ENCODE measurements around the gene NR2F1-AS1. TPM values are rescaled to one million over a fixed set of nuclear protein-coding genes. Genes with fewer than 3 reads are reported as not detected.

The NR2F1-AS1 gene
- total RNA-seq, 1 experiment from 2014 or later, result not detected

DNA sequence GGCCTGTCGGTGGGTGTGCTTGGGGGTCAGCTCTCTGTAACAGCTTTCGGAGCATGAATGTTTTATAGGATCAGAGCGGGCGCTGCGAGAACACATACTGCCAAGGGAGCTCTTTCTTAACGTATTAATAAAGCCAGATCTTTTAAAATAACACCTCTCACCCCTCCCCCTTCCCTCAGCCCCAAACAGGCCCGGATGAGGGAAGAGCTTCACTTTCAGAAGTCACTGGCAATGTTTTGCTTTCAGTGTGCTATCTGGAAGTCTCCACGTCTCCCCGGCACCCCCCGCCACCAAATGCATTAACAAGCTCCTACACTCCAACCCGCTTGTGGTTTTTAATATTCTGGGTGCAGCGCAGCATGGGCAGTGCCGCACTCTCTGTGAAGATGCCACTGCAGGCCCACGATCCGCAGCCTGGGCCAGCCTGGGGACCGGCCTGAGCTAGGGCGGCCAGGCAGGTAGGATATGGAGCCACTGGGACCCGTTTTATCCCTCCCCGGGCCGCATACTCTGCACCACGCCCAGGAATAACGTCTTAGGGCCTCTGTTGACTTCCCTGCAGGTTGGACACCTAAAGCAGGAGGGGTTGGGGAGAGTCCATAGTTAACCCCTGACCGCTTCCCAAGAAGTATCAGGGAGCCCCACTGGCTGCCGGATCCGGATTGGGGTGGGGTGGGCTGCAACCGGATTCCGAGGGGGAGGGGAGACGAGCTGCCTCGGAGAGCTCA, 14.6 kb upstream of the NR2F1-AS1 start:
- H3K9me3 ChIP-seq, result no peaks in the 10 kb centered on the region
- ChIA-PET CTCF (no interaction called here), POLR2A (no interaction called here)
- no peak for DNase-seq
- TF ChIP-seq, protein P1, sequence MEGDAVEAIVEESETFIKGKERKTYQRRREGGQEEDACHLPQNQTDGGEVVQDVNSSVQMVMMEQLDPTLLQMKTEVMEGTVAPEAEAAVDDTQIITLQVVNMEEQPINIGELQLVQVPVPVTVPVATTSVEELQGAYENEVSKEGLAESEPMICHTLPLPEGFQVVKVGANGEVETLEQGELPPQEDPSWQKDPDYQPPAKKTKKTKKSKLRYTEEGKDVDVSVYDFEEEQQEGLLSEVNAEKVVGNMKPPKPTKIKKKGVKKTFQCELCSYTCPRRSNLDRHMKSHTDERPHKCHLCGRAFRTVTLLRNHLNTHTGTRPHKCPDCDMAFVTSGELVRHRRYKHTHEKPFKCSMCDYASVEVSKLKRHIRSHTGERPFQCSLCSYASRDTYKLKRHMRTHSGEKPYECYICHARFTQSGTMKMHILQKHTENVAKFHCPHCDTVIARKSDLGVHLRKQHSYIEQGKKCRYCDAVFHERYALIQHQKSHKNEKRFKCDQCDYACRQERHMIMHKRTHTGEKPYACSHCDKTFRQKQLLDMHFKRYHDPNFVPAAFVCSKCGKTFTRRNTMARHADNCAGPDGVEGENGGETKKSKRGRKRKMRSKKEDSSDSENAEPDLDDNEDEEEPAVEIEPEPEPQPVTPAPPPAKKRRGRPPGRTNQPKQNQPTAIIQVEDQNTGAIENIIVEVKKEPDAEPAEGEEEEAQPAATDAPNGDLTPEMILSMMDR (IDR thresholded peaks at IDR 0.05; ENCODE audit: insufficient read depth in 1 of 2, low read depth in 1 of 2, low read length in 1 of 2, severe bottlenecking in 1 of 2, unreplicated experiment in 1 of 2), result no peak
- no peak overlapping the region for H3K4me3 ChIP-seq (ENCODE audit: low read depth, low read length)
- Mint-ChIP-seq H3K27me3 (ENCODE audit: insufficient read depth, unreplicated experiment) (no peaks in the 10 kb centered on the region), H3K4me1 (ENCODE audit: low read depth, unreplicated experiment) (no peaks in the 10 kb centered on the region), H3K9me3 (ENCODE audit: unreplicated experiment) (no peaks in the 10 kb centered on the region), H3K36me3 (ENCODE audit: insufficient read depth, unreplicated experiment) (no peaks in the 10 kb centered on the region), H3K27ac (ENCODE audit: unreplicated experiment) (no peak overlapping the region), H3K4me3 (ENCODE audit: unreplicated experiment) (no peak overlapping the region)
- H3K4me1 ChIP-seq, result no peaks in the 10 kb centered on the region
- intact Hi-C loops (cut with micrococcal nuclease; ENCODE audit: unreplicated experiment), result no loop called here
- no peaks in the 10 kb centered on the region for H3K36me3 ChIP-seq (ENCODE audit: control insufficient read depth, insufficient read depth, low read length)
- BruUV-seq (replicated peaks), result no TSS peak
- no peaks in the 10 kb centered on the region for H3K27me3 ChIP-seq (replicated peaks; ENCODE audit: control insufficient read depth, insufficient read depth, low read length)

DNA sequence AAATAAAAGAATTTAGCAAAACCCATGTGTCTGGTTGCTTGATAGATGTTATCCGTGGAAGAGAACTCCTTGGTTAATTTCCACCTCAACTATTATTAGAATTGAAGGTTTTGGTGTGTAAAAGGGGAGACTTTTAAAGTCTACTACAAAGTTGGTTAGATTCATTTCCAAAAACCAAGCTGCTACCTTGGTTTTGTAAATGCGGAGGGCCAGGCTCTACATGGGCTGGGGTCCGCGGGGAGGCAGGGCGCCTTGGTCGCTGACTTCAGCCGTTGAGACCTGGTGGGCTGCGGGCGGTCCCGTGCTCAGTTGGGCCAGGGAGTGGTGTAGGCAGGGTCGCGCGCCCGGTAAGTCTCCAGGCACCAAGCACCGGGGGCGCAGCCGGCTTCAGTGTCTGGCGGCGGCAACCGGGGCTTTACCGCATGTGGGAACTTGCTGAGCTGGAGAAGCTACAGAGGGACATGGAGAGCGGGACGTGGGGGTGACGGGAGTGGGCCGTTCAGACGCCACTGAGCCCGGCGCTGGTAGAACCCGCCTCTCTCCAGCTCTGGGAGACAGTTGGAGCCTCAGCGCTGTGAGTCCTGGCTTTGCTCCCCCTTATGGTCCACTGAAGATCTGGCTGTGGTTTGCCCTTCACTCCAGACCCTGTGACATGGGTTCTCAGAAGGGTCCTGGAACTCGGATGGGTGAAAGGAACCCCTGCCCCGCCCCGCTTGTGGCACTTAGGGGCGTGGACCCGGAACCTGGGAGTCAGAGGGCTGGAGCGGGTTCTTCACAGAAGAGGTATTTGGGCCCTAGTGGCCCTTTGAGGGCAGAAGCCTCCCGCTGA, 13.8 kb upstream of the NR2F1-AS1 start:
- Histone ChIP-seq H3K4me3 (ENCODE audit: low read depth, low read length) (no peak overlapping the region), H3K27me3 (replicated peaks; ENCODE audit: control insufficient read depth, insufficient read depth, low read length) (no peaks in the 10 kb centered on the region), H3K9me3 (no peaks in the 10 kb centered on the region), H3K36me3 (ENCODE audit: control insufficient read depth, insufficient read depth, low read length) (no peaks in the 10 kb centered on the region), H3K4me1 (no peaks in the 10 kb centered on the region)
- Mint-ChIP-seq H3K4me3 (ENCODE audit: unreplicated experiment) (no peak overlapping the region), H3K9me3 (ENCODE audit: unreplicated experiment) (no peaks in the 10 kb centered on the region), H3K4me1 (ENCODE audit: low read depth, unreplicated experiment) (no peaks in the 10 kb centered on the region), H3K36me3 (ENCODE audit: insufficient read depth, unreplicated experiment) (no peaks in the 10 kb centered on the region), H3K27ac (ENCODE audit: unreplicated experiment) (no peak overlapping the region), H3K27me3 (ENCODE audit: insufficient read depth, unreplicated experiment) (no peaks in the 10 kb centered on the region)
- ChIA-PET CTCF (no interaction called here), POLR2A (no interaction called here)
- no TSS peak for BruUV-seq (replicated peaks)
- TF ChIP-seq, protein P1 (IDR thresholded peaks at IDR 0.05; ENCODE audit: insufficient read depth in 1 of 2, low read depth in 1 of 2, low read length in 1 of 2, severe bottlenecking in 1 of 2, unreplicated experiment in 1 of 2), result no peak
- intact Hi-C loops (cut with micrococcal nuclease; ENCODE audit: unreplicated experiment), result no loop called here
- DNase-seq, result no peak

DNA sequence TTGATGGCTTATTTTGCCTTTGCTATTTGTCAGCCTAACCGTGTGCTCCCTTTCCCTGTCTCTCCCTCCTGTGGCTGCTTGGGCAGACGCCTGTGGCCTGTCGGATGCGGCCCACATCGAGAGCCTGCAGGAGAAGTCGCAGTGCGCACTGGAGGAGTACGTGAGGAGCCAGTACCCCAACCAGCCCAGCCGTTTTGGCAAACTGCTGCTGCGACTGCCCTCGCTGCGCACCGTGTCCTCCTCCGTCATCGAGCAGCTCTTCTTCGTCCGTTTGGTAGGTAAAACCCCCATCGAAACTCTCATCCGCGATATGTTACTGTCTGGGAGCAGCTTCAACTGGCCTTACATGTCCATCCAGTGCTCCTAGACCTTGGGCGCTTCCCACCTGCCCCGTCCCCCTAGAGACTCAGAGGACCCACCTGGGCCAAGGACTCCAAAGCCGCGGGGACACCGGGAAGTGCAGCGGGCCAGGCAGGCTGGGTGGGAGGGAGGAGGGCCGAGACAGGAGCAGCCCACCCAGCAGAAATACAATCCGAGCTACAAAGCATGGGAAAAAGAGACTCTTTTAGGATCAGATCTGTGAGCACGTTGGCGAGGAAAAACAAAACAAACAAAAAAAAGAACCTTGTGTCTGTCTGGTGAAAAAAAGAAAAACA, 12.6 kb upstream of the NR2F1-AS1 start:
- H3K27me3 Mint-ChIP-seq (ENCODE audit: insufficient read depth, unreplicated experiment), result no peaks in the 10 kb centered on the region
- no peaks in the 10 kb centered on the region for H3K4me1 ChIP-seq

More for the DNA sequence above, 12.6 kb upstream of the NR2F1-AS1 start:
- Mint-ChIP-seq H3K9me3 (ENCODE audit: unreplicated experiment) (no peaks in the 10 kb centered on the region), H3K27ac (ENCODE audit: unreplicated experiment) (no peak overlapping the region), H3K4me1 (ENCODE audit: low read depth, unreplicated experiment) (no peaks in the 10 kb centered on the region), H3K4me3 (ENCODE audit: unreplicated experiment) (no peak overlapping the region), H3K36me3 (ENCODE audit: insufficient read depth, unreplicated experiment) (no peaks in the 10 kb centered on the region)
- intact Hi-C loops (cut with micrococcal nuclease; ENCODE audit: unreplicated experiment), result no loop called here
- Histone ChIP-seq H3K27me3 (replicated peaks; ENCODE audit: control insufficient read depth, insufficient read depth, low read length) (no peaks in the 10 kb centered on the region), H3K9me3 (no peaks in the 10 kb centered on the region), H3K36me3 (ENCODE audit: control insufficient read depth, insufficient read depth, low read length) (no peaks in the 10 kb centered on the region), H3K4me3 (ENCODE audit: low read depth, low read length) (no peak overlapping the region)
- BruUV-seq (replicated peaks), result no TSS peak
- TF ChIP-seq, protein P1 (IDR thresholded peaks at IDR 0.05; ENCODE audit: insufficient read depth in 1 of 2, low read depth in 1 of 2, low read length in 1 of 2, severe bottlenecking in 1 of 2, unreplicated experiment in 1 of 2), result no peak
- ChIA-PET POLR2A (no interaction called here), CTCF (no interaction called here)
- DNase-seq, result no peak

Measured in Caco-2 (cell line).